ENCODE data around the gene TARS3. TPM values are rescaled to one million over a fixed set of nuclear protein-coding genes. Genes with fewer than 3 reads are reported as not detected.

TARS3 gene
- total RNA-seq, 4 donors from 2014 or later = 22.8 to 58.6 (median 26.6) TPM

DNA sequence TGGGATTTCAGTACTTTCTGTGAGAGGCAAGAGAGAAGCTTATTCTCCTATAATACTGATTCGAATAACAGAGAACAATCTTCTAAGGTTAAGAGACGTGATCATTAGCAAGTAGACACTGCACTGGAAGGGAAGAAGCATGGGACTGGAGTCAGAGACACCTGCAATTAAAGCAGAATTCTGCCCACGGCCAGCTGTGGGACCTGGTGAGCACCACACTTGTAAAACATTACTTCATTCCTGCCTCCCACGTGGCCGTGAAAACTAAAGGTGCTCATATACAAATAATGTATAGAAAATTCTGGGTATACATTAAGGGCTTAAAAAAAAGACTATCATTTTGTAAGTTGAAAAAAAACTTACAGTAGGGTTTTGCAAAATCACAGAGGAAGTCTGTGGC lies 74.1 kb downstream of the TARS3 start:
- H3K4me1 ChIP-seq = peaks cover 17 to 24% of the 10 kb centered on the region in 2 donors
- peaks cover 16 to 32% of the 10 kb centered on the region in 2 donors for H3K36me3 ChIP-seq
- 73 to 81% methylated on average over 5 of the region's 5 CpGs for WGBS, 2 donors
- DNase-seq = no peak
- no peak overlapping the region for H3K4me3 ChIP-seq (replicated peaks in 1 of 3)
- TF ChIP-seq, protein P1, sequence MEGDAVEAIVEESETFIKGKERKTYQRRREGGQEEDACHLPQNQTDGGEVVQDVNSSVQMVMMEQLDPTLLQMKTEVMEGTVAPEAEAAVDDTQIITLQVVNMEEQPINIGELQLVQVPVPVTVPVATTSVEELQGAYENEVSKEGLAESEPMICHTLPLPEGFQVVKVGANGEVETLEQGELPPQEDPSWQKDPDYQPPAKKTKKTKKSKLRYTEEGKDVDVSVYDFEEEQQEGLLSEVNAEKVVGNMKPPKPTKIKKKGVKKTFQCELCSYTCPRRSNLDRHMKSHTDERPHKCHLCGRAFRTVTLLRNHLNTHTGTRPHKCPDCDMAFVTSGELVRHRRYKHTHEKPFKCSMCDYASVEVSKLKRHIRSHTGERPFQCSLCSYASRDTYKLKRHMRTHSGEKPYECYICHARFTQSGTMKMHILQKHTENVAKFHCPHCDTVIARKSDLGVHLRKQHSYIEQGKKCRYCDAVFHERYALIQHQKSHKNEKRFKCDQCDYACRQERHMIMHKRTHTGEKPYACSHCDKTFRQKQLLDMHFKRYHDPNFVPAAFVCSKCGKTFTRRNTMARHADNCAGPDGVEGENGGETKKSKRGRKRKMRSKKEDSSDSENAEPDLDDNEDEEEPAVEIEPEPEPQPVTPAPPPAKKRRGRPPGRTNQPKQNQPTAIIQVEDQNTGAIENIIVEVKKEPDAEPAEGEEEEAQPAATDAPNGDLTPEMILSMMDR (IDR thresholded peaks at IDR 0.05) = no peak
- TF ChIP-seq POLR2A (IDR thresholded peaks at IDR 0.05) = no peak
- no peaks in the 10 kb centered on the region for H3K9me3 ChIP-seq
- no peak overlapping the region for H3K27ac ChIP-seq
- intact Hi-C loops (cut with DNase I) = no loop called here
- H3K27me3 ChIP-seq = no peaks in the 10 kb centered on the region

DNA sequence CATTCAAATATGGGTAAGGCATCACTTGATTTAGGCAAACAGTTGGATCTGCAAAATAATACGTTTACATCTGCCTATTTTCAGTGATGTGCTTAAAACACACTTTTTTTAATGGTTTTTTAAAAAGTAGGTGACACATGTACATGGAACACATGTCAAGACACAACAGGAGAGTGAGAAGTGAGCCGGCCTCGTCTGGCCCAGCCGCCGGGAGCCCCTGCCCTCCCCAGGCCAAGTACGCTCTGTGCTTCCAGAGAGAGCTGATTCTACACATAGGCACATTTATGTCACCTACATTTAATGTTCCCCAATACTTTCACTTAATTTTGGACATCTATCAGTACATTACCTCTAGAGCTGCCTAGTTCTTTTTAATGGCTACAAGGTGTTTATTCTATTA lies 75.9 kb downstream of the TARS3 start:
- Histone ChIP-seq H3K4me1 (peaks cover 17 to 24% of the 10 kb centered on the region in 2 donors), H3K27me3 (no peaks in the 10 kb centered on the region), H3K36me3 (peaks cover 31 to 46% of the 10 kb centered on the region in 2 donors), H3K9me3 (no peaks in the 10 kb centered on the region), H3K4me3 (replicated peaks in 1 of 3) (no peak overlapping the region), H3K27ac (no peak overlapping the region)
- DNase-seq = no peak
- intact Hi-C loops (cut with DNase I) = no loop called here
- TF ChIP-seq, protein P1 (IDR thresholded peaks at IDR 0.05) = no peak
- TF ChIP-seq POLR2A (IDR thresholded peaks at IDR 0.05) = no peak
- WGBS, 2 donors = 92 to 97% methylated on average over 6 of the region's 6 CpGs

DNA sequence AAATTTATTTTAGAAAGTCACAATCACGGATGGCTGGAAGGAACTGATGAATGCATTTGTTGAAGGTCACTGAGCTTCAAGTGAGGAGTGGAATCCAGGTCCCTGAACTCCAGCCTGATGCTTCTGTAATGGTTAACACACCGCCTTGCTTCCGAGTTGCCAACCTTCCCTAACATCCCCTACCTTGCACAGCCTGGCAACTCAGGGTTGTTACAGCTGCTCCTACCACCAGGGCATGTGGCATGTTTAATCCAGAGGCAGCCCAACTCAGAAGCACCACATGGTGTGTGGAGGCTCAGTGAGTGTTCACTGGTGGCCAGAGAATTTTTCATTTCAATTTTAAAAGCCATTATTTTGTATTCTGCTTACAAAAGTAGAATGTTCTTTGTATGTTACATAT lies 77.0 kb downstream of the TARS3 start:
- peak in 1 of 2 donors; percentile 25 for DNase-seq
- no peaks in the 10 kb centered on the region for H3K27me3 ChIP-seq
- TF ChIP-seq, protein P1 (IDR thresholded peaks at IDR 0.05) = no peak
- no peak for TF ChIP-seq POLR2A (IDR thresholded peaks at IDR 0.05)
- H3K9me3 ChIP-seq = no peaks in the 10 kb centered on the region
- H3K4me3 ChIP-seq (replicated peaks in 1 of 3) = no peak overlapping the region
- H3K27ac ChIP-seq = peak overlapping the region in 2 of 3 donors; percentile 54 to 83
- WGBS, 2 donors = 64 to 71% methylated on average over 3 of the region's 3 CpGs
- H3K36me3 ChIP-seq = peaks cover 34 to 46% of the 10 kb centered on the region in 2 donors
- H3K4me1 ChIP-seq = peaks cover 12 to 20% of the 10 kb centered on the region in 2 donors
- intact Hi-C loops (cut with DNase I) = no loop called here

DNA sequence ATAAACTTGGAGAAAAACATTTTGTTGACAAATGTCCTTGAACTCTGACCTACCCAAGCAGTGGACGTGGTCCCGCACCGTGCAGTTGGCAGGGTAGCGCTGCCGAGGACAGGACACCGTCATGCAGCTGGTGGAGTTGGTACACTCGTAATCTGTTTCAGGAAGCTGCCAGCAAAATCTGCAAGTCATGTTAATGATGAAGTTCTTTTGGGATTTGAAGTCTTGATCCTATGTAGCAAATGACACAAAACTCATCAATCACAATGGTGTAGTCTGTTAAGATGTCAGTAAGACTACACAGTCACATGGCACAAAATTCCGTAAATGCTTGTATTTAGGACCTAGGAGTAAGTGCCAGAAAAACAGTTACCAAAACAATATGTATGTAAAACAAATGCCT lies 77.6 kb downstream of the TARS3 start:
- peak; percentile 50 to 68 for DNase-seq
- Histone ChIP-seq H3K4me3 (replicated peaks in 1 of 3) (no peak overlapping the region), H3K27ac (peak overlapping the region in 2 of 3 donors; percentile 54 to 83), H3K4me1 (peaks cover 12 to 24% of the 10 kb centered on the region in 2 donors), H3K9me3 (no peaks in the 10 kb centered on the region), H3K27me3 (no peaks in the 10 kb centered on the region), H3K36me3 (peaks cover 35 to 46% of the 10 kb centered on the region in 2 donors)
- TF ChIP-seq, protein P1 (IDR thresholded peaks at IDR 0.05) = no peak
- TF ChIP-seq POLR2A (IDR thresholded peaks at IDR 0.05) = no peak
- intact Hi-C loops (cut with DNase I) = no loop called here
- WGBS, 2 donors = 55 to 71% methylated on average over 8 of the region's 8 CpGs

DNA sequence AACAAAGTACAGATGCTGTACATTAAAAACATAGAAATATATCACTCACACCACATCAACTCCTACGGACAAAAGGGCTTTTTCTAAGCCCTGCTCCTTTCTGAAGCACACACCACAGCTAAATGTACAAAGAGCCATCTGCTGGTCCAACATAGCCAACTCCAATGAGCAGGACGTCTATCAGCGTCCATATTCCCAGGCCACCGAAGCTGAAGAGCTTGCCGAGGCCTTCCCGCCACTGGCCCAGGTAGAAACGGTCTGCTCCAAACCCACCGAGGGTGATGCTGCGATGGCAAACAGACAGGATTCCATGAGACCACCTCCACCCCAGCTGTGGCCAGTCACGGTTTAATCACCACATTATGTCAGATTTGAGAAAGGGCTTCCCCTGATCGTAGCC lies 81.9 kb downstream of the TARS3 start:
- Histone ChIP-seq H3K27me3 (no peaks in the 10 kb centered on the region), H3K4me3 (replicated peaks in 1 of 3) (no peak overlapping the region), H3K9me3 (no peaks in the 10 kb centered on the region), H3K36me3 (peaks cover 35 to 36% of the 10 kb centered on the region in 2 donors), H3K4me1 (peaks cover 5 to 12% of the 10 kb centered on the region in 2 donors), H3K27ac (peak overlapping the region in 1 of 3 donors; percentile 14)
- WGBS, 2 donors = 74 to 77% methylated on average over 11 of the region's 11 CpGs
- DNase-seq = no peak
- TF ChIP-seq, protein P1 (IDR thresholded peaks at IDR 0.05) = no peak
- TF ChIP-seq POLR2A (IDR thresholded peaks at IDR 0.05) = no peak
- intact Hi-C loops (cut with DNase I) = no loop called here

Data from thyroid gland (tissue), 4 donors.